ENCODE measurements around the gene DYNLT1.
"Not testable (repeated sequence)": the region's sequence is repeated elsewhere in the genome, so short reads cannot be mapped to it uniquely, and the experiment has no call there.

The DYNLT1 gene

GRCh38 chr6:158680015-158680414 lies 35.5 kb upstream of the DYNLT1 start:
- Histone ChIP-seq H3K9ac (ENCODE audit: low read depth, low read length, poor library complexity) (no peak overlapping the region), H2AFZ (ENCODE audit: low read length) (no peak overlapping the region), H4K91ac (ENCODE audit: low read depth, low read length, poor library complexity) (no peak overlapping the region), H3K9me3 (replicated peaks in 1 of 2; ENCODE audit: control insufficient read depth in 2 of 2, insufficient read depth in 1 of 2, low read depth in 1 of 2, low read length in 2 of 2) (no peaks in the 10 kb centered on the region), H3K36me3 (replicated peaks in 1 of 2; ENCODE audit: control insufficient read depth in 2 of 2, insufficient read depth in 2 of 2, low read length in 2 of 2) (no peaks in the 10 kb centered on the region), H3K18ac (ENCODE audit: low read length) (no peak overlapping the region), H3K4me1 (ENCODE audit: control insufficient read depth in 2 of 2, insufficient read depth in 1 of 2, low read depth in 1 of 2, low read length in 2 of 2) (no peaks in the 10 kb centered on the region), H2BK5ac (ENCODE audit: low read length) (no peak overlapping the region), H3K79me1 (ENCODE audit: low read depth, low read length) (no peaks in the 10 kb centered on the region), H4K8ac (ENCODE audit: low read depth, low read length) (no peak overlapping the region), H3K23ac (ENCODE audit: low read depth, low read length, poor library complexity) (no peak overlapping the region), H2AK5ac (ENCODE audit: low read depth, low read length) (no peak overlapping the region), H3K4me3 (ENCODE audit: low read length in 2 of 2) (peak overlapping the region in 1 of 2 donors; percentile 16), H3K14ac (ENCODE audit: low read length) (no peak overlapping the region), H3K27ac (replicated peaks; ENCODE audit: low read length) (no peak overlapping the region), H2BK120ac (ENCODE audit: low read depth, low read length) (no peak overlapping the region), H3K27me3 (ENCODE audit: control insufficient read depth in 3 of 3, insufficient read depth in 3 of 3, low read depth in 1 of 3, low read length in 3 of 3) (peaks cover 0 to 5% (median 0%) of the 10 kb centered on the region in 3 experiments), H2BK12ac (ENCODE audit: low read length) (no peak overlapping the region), H3K4ac (ENCODE audit: low read length) (no peak overlapping the region), H2BK15ac (ENCODE audit: low read length) (no peak overlapping the region), H3K4me2 (ENCODE audit: insufficient read depth, low read length, poor library complexity, severe bottlenecking) (no peak overlapping the region)
- WGBS, 2 donors (ENCODE audit: extremely low coverage in 2 of 2, insufficient read length in 2 of 2, insufficient replicate concordance in 1 of 2) = no CpG with 5 or more reads among the region's 2 CpGs
- no peak for DNase-seq (ENCODE audit: low spot score)

GRCh38 chr6:158677906-158678578 lies 33.5 kb upstream of the DYNLT1 start:
- Histone ChIP-seq H3K4ac (ENCODE audit: low read length) (no peak overlapping the region), H3K36me3 (replicated peaks in 1 of 2; ENCODE audit: control insufficient read depth in 2 of 2, insufficient read depth in 2 of 2, low read length in 2 of 2) (no peaks in the 10 kb centered on the region), H2BK12ac (ENCODE audit: low read length) (no peak overlapping the region), H3K4me2 (ENCODE audit: insufficient read depth, low read length, poor library complexity, severe bottlenecking) (no peak overlapping the region), H3K9ac (ENCODE audit: low read depth, low read length, poor library complexity) (no peak overlapping the region), H3K14ac (ENCODE audit: low read length) (no peak overlapping the region), H2BK15ac (ENCODE audit: low read length) (no peak overlapping the region), H3K23ac (ENCODE audit: low read depth, low read length, poor library complexity) (no peak overlapping the region), H3K4me1 (ENCODE audit: control insufficient read depth in 2 of 2, insufficient read depth in 1 of 2, low read depth in 1 of 2, low read length in 2 of 2) (no peaks in the 10 kb centered on the region), H3K4me3 (ENCODE audit: low read length in 2 of 2) (no peak overlapping the region), H4K8ac (ENCODE audit: low read depth, low read length) (no peak overlapping the region), H2BK5ac (ENCODE audit: low read length) (no peak overlapping the region), H4K91ac (ENCODE audit: low read depth, low read length, poor library complexity) (no peak overlapping the region), H3K27me3 (ENCODE audit: control insufficient read depth in 3 of 3, insufficient read depth in 3 of 3, low read depth in 1 of 3, low read length in 3 of 3) (peaks cover 0 to 5% (median 0%) of the 10 kb centered on the region in 3 experiments), H3K9me3 (replicated peaks in 1 of 2; ENCODE audit: control insufficient read depth in 2 of 2, insufficient read depth in 1 of 2, low read depth in 1 of 2, low read length in 2 of 2) (no peaks in the 10 kb centered on the region), H2BK120ac (ENCODE audit: low read depth, low read length) (no peak overlapping the region), H3K18ac (ENCODE audit: low read length) (no peak overlapping the region), H3K79me1 (ENCODE audit: low read depth, low read length) (no peaks in the 10 kb centered on the region), H3K27ac (replicated peaks; ENCODE audit: low read length) (no peak overlapping the region), H2AFZ (ENCODE audit: low read length) (no peak overlapping the region), H2AK5ac (ENCODE audit: low read depth, low read length) (no peak overlapping the region)
- no peak for DNase-seq (ENCODE audit: low spot score)
- no CpG with 5 or more reads among the region's 11 CpGs for WGBS, 2 donors (ENCODE audit: extremely low coverage in 2 of 2, insufficient read length in 2 of 2, insufficient replicate concordance in 1 of 2)

GRCh38 chr6:158677094-158677493 lies 32.6 kb upstream of the DYNLT1 start:
- H3K9me3 ChIP-seq (replicated peaks in 1 of 2; ENCODE audit: control insufficient read depth in 2 of 2, insufficient read depth in 1 of 2, low read depth in 1 of 2, low read length in 2 of 2); DNase-seq (ENCODE audit: low spot score); H3K4ac ChIP-seq (ENCODE audit: low read length); H3K18ac ChIP-seq (ENCODE audit: low read length); H3K14ac ChIP-seq (ENCODE audit: low read length); H3K4me2 ChIP-seq (ENCODE audit: insufficient read depth, low read length, poor library complexity, severe bottlenecking); H3K36me3 ChIP-seq (replicated peaks in 1 of 2; ENCODE audit: control insufficient read depth in 2 of 2, insufficient read depth in 2 of 2, low read length in 2 of 2); H3K27ac ChIP-seq (replicated peaks; ENCODE audit: low read length); H2BK120ac ChIP-seq (ENCODE audit: low read depth, low read length); H2BK5ac ChIP-seq (ENCODE audit: low read length); H4K91ac ChIP-seq (ENCODE audit: low read depth, low read length, poor library complexity); H3K4me1 ChIP-seq (ENCODE audit: control insufficient read depth in 2 of 2, insufficient read depth in 1 of 2, low read depth in 1 of 2, low read length in 2 of 2); H3K4me3 ChIP-seq (ENCODE audit: low read length in 2 of 2); H2AK5ac ChIP-seq (ENCODE audit: low read depth, low read length); H2BK12ac ChIP-seq (ENCODE audit: low read length); H3K79me1 ChIP-seq (ENCODE audit: low read depth, low read length); H4K8ac ChIP-seq (ENCODE audit: low read depth, low read length); H3K27me3 ChIP-seq (ENCODE audit: control insufficient read depth in 3 of 3, insufficient read depth in 3 of 3, low read depth in 1 of 3, low read length in 3 of 3); H3K9ac ChIP-seq (ENCODE audit: low read depth, low read length, poor library complexity); H3K23ac ChIP-seq (ENCODE audit: low read depth, low read length, poor library complexity); H2AFZ ChIP-seq (ENCODE audit: low read length); H2BK15ac ChIP-seq (ENCODE audit: low read length): not testable (repeated sequence)
- no CpG with 5 or more reads among the region's 3 CpGs for WGBS, 2 donors (ENCODE audit: extremely low coverage in 2 of 2, insufficient read length in 2 of 2, insufficient replicate concordance in 1 of 2)

GRCh38 chr6:158674342-158675131 lies 30.0 kb upstream of the DYNLT1 start:
- Histone ChIP-seq H3K4me1 (ENCODE audit: control insufficient read depth in 2 of 2, insufficient read depth in 1 of 2, low read depth in 1 of 2, low read length in 2 of 2) (no peaks in the 10 kb centered on the region), H2AK5ac (ENCODE audit: low read depth, low read length) (no peak overlapping the region), H2BK12ac (ENCODE audit: low read length) (no peak overlapping the region), H3K36me3 (replicated peaks in 1 of 2; ENCODE audit: control insufficient read depth in 2 of 2, insufficient read depth in 2 of 2, low read length in 2 of 2) (no peaks in the 10 kb centered on the region), H4K8ac (ENCODE audit: low read depth, low read length) (no peak overlapping the region), H3K79me1 (ENCODE audit: low read depth, low read length) (no peaks in the 10 kb centered on the region), H3K4me2 (ENCODE audit: insufficient read depth, low read length, poor library complexity, severe bottlenecking) (no peak overlapping the region), H2BK15ac (ENCODE audit: low read length) (no peak overlapping the region), H3K4ac (ENCODE audit: low read length) (no peak overlapping the region), H2BK5ac (ENCODE audit: low read length) (no peak overlapping the region), H3K23ac (ENCODE audit: low read depth, low read length, poor library complexity) (no peak overlapping the region), H3K9ac (ENCODE audit: low read depth, low read length, poor library complexity) (no peak overlapping the region), H4K91ac (ENCODE audit: low read depth, low read length, poor library complexity) (no peak overlapping the region), H3K27ac (replicated peaks; ENCODE audit: low read length) (no peak overlapping the region), H2BK120ac (ENCODE audit: low read depth, low read length) (no peak overlapping the region), H3K4me3 (ENCODE audit: low read length in 2 of 2) (no peak overlapping the region), H3K27me3 (ENCODE audit: control insufficient read depth in 3 of 3, insufficient read depth in 3 of 3, low read depth in 1 of 3, low read length in 3 of 3) (peaks cover 0 to 10% (median 0%) of the 10 kb centered on the region in 3 experiments), H2AFZ (ENCODE audit: low read length) (no peak overlapping the region), H3K18ac (ENCODE audit: low read length) (no peak overlapping the region), H3K14ac (ENCODE audit: low read length) (no peak overlapping the region), H3K9me3 (replicated peaks in 1 of 2; ENCODE audit: control insufficient read depth in 2 of 2, insufficient read depth in 1 of 2, low read depth in 1 of 2, low read length in 2 of 2) (no peaks in the 10 kb centered on the region)
- no peak for DNase-seq (ENCODE audit: low spot score)
- WGBS, 2 donors (ENCODE audit: extremely low coverage in 2 of 2, insufficient read length in 2 of 2, insufficient replicate concordance in 1 of 2) = no CpG with 5 or more reads among the region's 14 CpGs
